PC-9 (cell line): ENCODE data around the gene KCNQ5. TPM values are rescaled to one million over a fixed set of nuclear protein-coding genes. Genes with fewer than 3 reads are reported as not detected.

ENCODE experiments used
- BruUV-seq: library from RNA; stranded (reverse); fragments of 400-500 nt; replicated peaks from 2 replicates; lab custom pipeline; 2021; lab: Mats Ljungman, UMichigan
- CTCF ChIA-PET: fragments of 300-600 bp; sonication (Branson Sonifier 250); formaldehyde crosslinking; loops from one replicate; lab custom pipeline; 2022; ENCODE audit warnings: antibody characterized with exemption; lab: Charles Lee
- POLR2A ChIA-PET: fragments of 300-600 bp; sonication (Branson Sonifier 250); formaldehyde crosslinking; loops from one replicate; lab custom pipeline; 2022; ENCODE audit warnings: antibody characterized with exemption; ENCODE audit not compliant: unreplicated experiment; lab: Charles Lee
- DNase-seq, 2 experiments: peaks; one replicate each; pipeline versions ENCODE4 v3.0.0 to v3.0.0-alpha.2; 2015 to 2022; ENCODE audit warnings: mixed read lengths in 1 of 2
- H2AFZ ChIP-seq: fragments of 200-600 bp; sonication (generic); 2 replicates; pipeline ENCODE4 v1.8.1; 2017; ENCODE audit warnings: antibody characterized with exemption
- H3F3A ChIP-seq: fragments of 200-600 bp; sonication (generic); 2 replicates; pipeline ENCODE4 v1.8.1; 2017; ENCODE audit warnings: antibody characterized with exemption, mild to moderate bottlenecking, low read depth; ENCODE audit not compliant: insufficient read depth
- H3K27ac ChIP-seq: fragments of 200-600 bp; sonication (generic); 2 replicates; pipeline ENCODE4 v1.6.1; 2016; ENCODE audit warnings: mixed run types
- H3K27me3 ChIP-seq: fragments of 200-600 bp; sonication (generic); 2 replicates; pipeline ENCODE4 v1.6.1; 2016; ENCODE audit warnings: low read depth, mixed run types; ENCODE audit not compliant: insufficient read depth
- H3K36me3 ChIP-seq: fragments of 200-600 bp; sonication (generic); 2 replicates; pipeline ENCODE4 v1.6.1; 2016; ENCODE audit warnings: low read depth, mixed run types
- H3K4me1 ChIP-seq: fragments of 200-600 bp; sonication (generic); replicated peaks from 2 replicates; pipeline ENCODE4 v1.6.1; 2016; ENCODE audit warnings: mixed run types; ENCODE audit not compliant: insufficient read depth
- H3K4me2 ChIP-seq: fragments of 200-600 bp; sonication (generic); 2 replicates; pipeline ENCODE4 v1.6.1; 2017; ENCODE audit warnings: mixed run types
- H3K4me3 ChIP-seq: fragments of 200-600 bp; sonication (generic); 2 replicates; pipeline ENCODE4 v1.6.1; 2016; ENCODE audit warnings: mixed run types
- H3K79me2 ChIP-seq: fragments of 200-600 bp; sonication (generic); 2 replicates; pipeline ENCODE4 v1.6.1; 2017; ENCODE audit warnings: low read depth, mixed run types
- H3K9me2 ChIP-seq: fragments of 200-600 bp; sonication (generic); 2 replicates; pipeline ENCODE4 v1.8.1; 2017; ENCODE audit warnings: mild to moderate bottlenecking; ENCODE audit not compliant: insufficient read depth
- H3K9me3 ChIP-seq: fragments of 200-600 bp; sonication (generic); 2 replicates; pipeline ENCODE4 v1.8.1; 2016; ENCODE audit warnings: low read depth; ENCODE audit not compliant: insufficient read depth
- H4K20me1 ChIP-seq: fragments of 200-600 bp; sonication (generic); 2 replicates; pipeline ENCODE4 v1.8.1; 2017; ENCODE audit not compliant: insufficient read depth
- EZH2 ChIP-seq: fragments of 200-600 bp; sonication (generic); IDR thresholded peaks from 2 replicates; pipeline ENCODE4 v1.8.0; 2017; ENCODE audit warnings: antibody characterized with exemption, low read depth
- intact Hi-C: fragments of 100-400 bp; cut with micrococcal nuclease; formaldehyde crosslinking; loops from one replicate; pipeline ENCODE4 v1.10.0; 2022; ENCODE audit not compliant: unreplicated experiment
- microRNA-seq: library from miRNA; unstranded; fragments of <30 nt; microRNA quantifications from one replicate; pipeline ENCODE4 v1.2.0, GENCODE V29; 2021; ENCODE audit warnings: borderline number of aligned reads, borderline replicate concordance
- total RNA-seq: library from RNA; stranded (reverse); gene quantifications from 2 replicates; pipeline ENCODE4 v1.2.3, GENCODE V29; 2021
- TF ChIP-seq, protein P1 (sequence below): fragments of 200-600 bp; sonication (generic); conservative IDR thresholded peaks from 2 replicates; pipeline ENCODE4 v1.6.1; 2017; ENCODE audit warnings: mixed run types, antibody characterized with exemption, mild to moderate bottlenecking, moderate library complexity

Gene KCNQ5
- total RNA-seq, 1 experiment from 2014 or later: 0.20 TPM

DNA sequence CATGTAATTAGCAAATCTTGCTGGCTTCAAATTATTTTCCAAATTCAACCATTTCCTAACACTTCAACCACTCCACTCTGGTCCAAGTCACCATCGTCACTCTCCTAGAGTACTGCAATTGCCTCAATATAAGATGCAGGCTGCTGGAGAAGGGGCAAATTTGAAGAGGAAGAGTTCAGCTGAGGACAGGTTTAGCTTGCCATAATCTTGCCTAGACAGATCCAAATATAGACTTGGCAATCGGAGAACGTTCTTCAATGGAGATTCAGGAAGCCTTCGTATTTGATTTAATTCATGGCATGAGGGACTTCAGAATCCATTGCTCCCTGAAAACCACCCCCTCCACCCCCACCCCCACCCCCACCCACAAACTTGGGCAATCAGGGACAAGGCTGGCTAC, 618.9 kb downstream of the KCNQ5 start:
- Histone ChIP-seq H3K4me1 (no peaks in the 10 kb centered on the region; the same call in 1 of the 2 replicates), H3K4me3 (no peak overlapping the region), H3K27ac (no peak overlapping the region), H2AFZ (no peak overlapping the region), H3K27me3 (no peaks in the 10 kb centered on the region), H3K9me3 (no peaks in the 10 kb centered on the region), H3F3A (peaks cover 4% of the 10 kb centered on the region; the same call in 1 of the 2 replicates), H3K79me2 (no peaks in the 10 kb centered on the region), H3K9me2 (no peaks in the 10 kb centered on the region; the same call in 1 of the 2 replicates), H3K36me3 (no peaks in the 10 kb centered on the region), H3K4me2 (no peak overlapping the region), H4K20me1 (no peaks in the 10 kb centered on the region)
- TF ChIP-seq EZH2: no peak
- TF ChIP-seq, protein P1, sequence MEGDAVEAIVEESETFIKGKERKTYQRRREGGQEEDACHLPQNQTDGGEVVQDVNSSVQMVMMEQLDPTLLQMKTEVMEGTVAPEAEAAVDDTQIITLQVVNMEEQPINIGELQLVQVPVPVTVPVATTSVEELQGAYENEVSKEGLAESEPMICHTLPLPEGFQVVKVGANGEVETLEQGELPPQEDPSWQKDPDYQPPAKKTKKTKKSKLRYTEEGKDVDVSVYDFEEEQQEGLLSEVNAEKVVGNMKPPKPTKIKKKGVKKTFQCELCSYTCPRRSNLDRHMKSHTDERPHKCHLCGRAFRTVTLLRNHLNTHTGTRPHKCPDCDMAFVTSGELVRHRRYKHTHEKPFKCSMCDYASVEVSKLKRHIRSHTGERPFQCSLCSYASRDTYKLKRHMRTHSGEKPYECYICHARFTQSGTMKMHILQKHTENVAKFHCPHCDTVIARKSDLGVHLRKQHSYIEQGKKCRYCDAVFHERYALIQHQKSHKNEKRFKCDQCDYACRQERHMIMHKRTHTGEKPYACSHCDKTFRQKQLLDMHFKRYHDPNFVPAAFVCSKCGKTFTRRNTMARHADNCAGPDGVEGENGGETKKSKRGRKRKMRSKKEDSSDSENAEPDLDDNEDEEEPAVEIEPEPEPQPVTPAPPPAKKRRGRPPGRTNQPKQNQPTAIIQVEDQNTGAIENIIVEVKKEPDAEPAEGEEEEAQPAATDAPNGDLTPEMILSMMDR: no peak
- DNase-seq: no peak
- ChIA-PET CTCF (no interaction called here), POLR2A (no interaction called here)
- BruUV-seq: no TSS peak
- intact Hi-C loops: no loop called here

DNA sequence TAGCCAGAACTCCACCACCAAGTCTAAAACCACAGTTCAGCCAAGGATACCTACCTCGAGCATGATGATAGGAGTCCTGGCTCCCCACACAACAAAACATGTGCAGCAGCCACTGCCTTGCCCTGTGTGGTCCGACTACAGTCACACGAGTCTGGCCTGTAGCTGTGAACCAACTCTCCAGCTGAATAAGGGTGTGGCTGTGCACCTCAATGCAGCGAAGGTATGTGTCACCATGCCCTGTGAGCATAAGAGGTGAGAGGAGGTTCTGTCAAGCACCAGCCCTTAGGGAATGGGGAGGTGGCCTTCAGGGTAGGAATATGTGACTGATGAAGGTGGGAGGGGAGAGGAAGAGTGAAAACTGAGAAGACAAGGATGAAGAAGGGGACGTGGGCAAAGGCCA, 620.1 kb downstream of the KCNQ5 start:
- no peaks in the 10 kb centered on the region for H3F3A ChIP-seq
- H2AFZ ChIP-seq: no peak overlapping the region
- no peak overlapping the region for H3K4me3 ChIP-seq
- H4K20me1 ChIP-seq: no peaks in the 10 kb centered on the region
- ChIA-PET CTCF (no interaction called here), POLR2A (no interaction called here)
- TF ChIP-seq, protein P1: no peak
- no peak for TF ChIP-seq EZH2
- no peaks in the 10 kb centered on the region for H3K79me2 ChIP-seq
- no peaks in the 10 kb centered on the region for H3K36me3 ChIP-seq
- H3K27ac ChIP-seq: no peak overlapping the region
- DNase-seq: no peak
- no peaks in the 10 kb centered on the region for H3K9me3 ChIP-seq
- no TSS peak for BruUV-seq
- no peaks in the 10 kb centered on the region; the same call in 1 of the 2 replicates for H3K9me2 ChIP-seq
- H3K27me3 ChIP-seq: no peaks in the 10 kb centered on the region
- no peak overlapping the region for H3K4me2 ChIP-seq
- no peaks in the 10 kb centered on the region for H3K4me1 ChIP-seq
- intact Hi-C loops: no loop called here

Small RNA genes lying within 50 kb of the gene (microRNA-seq; reads per million reads assigned to microRNA genes)
- gene MIR4282: not detected
